IMR-90 (cell line): ENCODE data around the gene OR6F1.

ENCODE experiments used
- CHD1 ChIP-seq: IDR thresholded peaks from 2 replicates; pipeline ENCODE4 v1.6.1; 2012; ENCODE audit warnings: low read depth, low read length, improper control_type of control experiment
- CTCF ChIP-seq: conservative IDR thresholded peaks from 2 replicates; pipeline ENCODE4 v1.5.1; 2012; ENCODE audit warnings: mild to moderate bottlenecking, low read depth, low read length, improper control_type of control experiment
- POLR2A ChIP-seq: IDR thresholded peaks from 2 replicates; pipeline ENCODE4 v1.6.1; 2012; ENCODE audit warnings: mild to moderate bottlenecking, low read depth, low read length
- RFX5 ChIP-seq: IDR thresholded peaks from 2 replicates; pipeline ENCODE4 v1.8.0; 2012; ENCODE audit warnings: low read depth, mild to moderate bottlenecking, low read length, moderate library complexity

- TF ChIP-seq RFX5 (no peak), POLR2A (no peak), CTCF (no peak), CHD1 (no peak)
Measured at GRCh38 chr1:247721222-247721621, 4.8 kb upstream of the OR6F1 start.
